ENCODE data around the gene IKBKE. TPM values are rescaled to one million over a fixed set of nuclear protein-coding genes. Genes with fewer than 3 reads are reported as not detected.
"Not testable (repeated sequence)": the region's sequence is repeated elsewhere in the genome, so short reads cannot be mapped to it uniquely, and the experiment has no call there.

IKBKE gene
- polyA plus RNA-seq, 10 donors = 2.3 to 5.9 (median 3.8) TPM

GRCh38 chr1:206472886-206473285 lies 2.6 kb downstream of the IKBKE start:
- no peak for DNase-seq

GRCh38 chr1:206476058-206476457 lies 5.8 kb downstream of the IKBKE start:
- DNase-seq = no peak

- no peak for DNase-seq
These were observed 6.3 kb downstream of the IKBKE start for GRCh38 chr1:206476591-206476990.

- no peak for DNase-seq
These were observed 6.8 kb downstream of the IKBKE start for GRCh38 chr1:206477110-206477509.

GRCh38 chr1:206477581-206478380 lies 7.5 kb downstream of the IKBKE start:
- DNase-seq = no peak

GRCh38 chr1:206478746-206479145 lies 8.5 kb downstream of the IKBKE start:
- no peak for DNase-seq

- DNase-seq = peak; percentile 60 to 85 (median 75)
These were observed 9.2 kb downstream of the IKBKE start for GRCh38 chr1:206479183-206480125.

- no peak for DNase-seq
These were observed 9.9 kb downstream of the IKBKE start for GRCh38 chr1:206480211-206480610.

- no peak for DNase-seq
These were observed 12.3 kb downstream of the IKBKE start for GRCh38 chr1:206482611-206483010.

- DNase-seq = not testable (repeated sequence)
These were observed 13.6 kb downstream of the IKBKE start for GRCh38 chr1:206483864-206484263.

- DNase-seq = no peak
These were observed 14.6 kb downstream of the IKBKE start for GRCh38 chr1:206484901-206485300.

- DNase-seq = no peak
These were observed 16.9 kb downstream of the IKBKE start for GRCh38 chr1:206486995-206487788.

GRCh38 chr1:206487970-206488369 lies 17.7 kb downstream of the IKBKE start:
- no peak for DNase-seq

GRCh38 chr1:206488466-206488865 lies 18.2 kb downstream of the IKBKE start:
- DNase-seq = no peak

GRCh38 chr1:206489980-206490770 lies 19.9 kb downstream of the IKBKE start:
- DNase-seq = peak in 2 of 3 donors; percentile 57 to 84

GRCh38 chr1:206490771-206491405 lies 20.6 kb downstream of the IKBKE start:
- no peak for DNase-seq

- no peak for DNase-seq
These were observed 21.3 kb downstream of the IKBKE start for GRCh38 chr1:206491616-206492015.

GRCh38 chr1:206492589-206492988 lies 22.3 kb downstream of the IKBKE start:
- no peak for DNase-seq

- no peak for DNase-seq
These were observed 23.0 kb downstream of the IKBKE start for GRCh38 chr1:206493279-206493678.

GRCh38 chr1:206495011-206495461 lies 24.8 kb downstream of the IKBKE start:
- no peak for DNase-seq
